ENCODE results near the gene TOM1L2. TPM values are rescaled to one million over a fixed set of nuclear protein-coding genes. Genes with fewer than 3 reads are reported as not detected.

TOM1L2 gene
- total RNA-seq, 1 donor: 34.1 TPM

DNA sequence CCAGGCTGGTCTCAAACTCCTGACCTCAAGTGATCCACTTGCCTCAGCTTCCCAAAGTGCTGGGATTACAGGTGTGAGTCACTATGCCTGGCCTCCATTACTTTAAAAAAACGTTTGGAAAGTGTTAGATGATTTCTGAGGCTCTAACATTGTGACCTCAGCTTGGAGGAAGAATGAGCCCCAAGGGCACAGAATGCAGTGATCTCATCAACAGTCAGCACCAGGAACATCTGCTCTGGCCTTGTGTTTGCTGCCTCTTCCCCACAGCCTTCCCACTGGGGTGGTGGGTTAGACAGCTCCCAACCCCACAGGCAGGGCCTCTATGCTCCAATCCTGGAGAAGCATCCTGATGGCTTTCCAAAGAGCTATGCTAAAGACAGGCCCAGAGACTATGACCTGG, 97.7 kb downstream of the TOM1L2 start:
- no peak overlapping the region for H3K4me3 ChIP-seq (ENCODE audit: low read depth, low read length)
- peak; percentile 47 for DNase-seq (ENCODE audit: low read depth)
- TF ChIP-seq, protein P1, sequence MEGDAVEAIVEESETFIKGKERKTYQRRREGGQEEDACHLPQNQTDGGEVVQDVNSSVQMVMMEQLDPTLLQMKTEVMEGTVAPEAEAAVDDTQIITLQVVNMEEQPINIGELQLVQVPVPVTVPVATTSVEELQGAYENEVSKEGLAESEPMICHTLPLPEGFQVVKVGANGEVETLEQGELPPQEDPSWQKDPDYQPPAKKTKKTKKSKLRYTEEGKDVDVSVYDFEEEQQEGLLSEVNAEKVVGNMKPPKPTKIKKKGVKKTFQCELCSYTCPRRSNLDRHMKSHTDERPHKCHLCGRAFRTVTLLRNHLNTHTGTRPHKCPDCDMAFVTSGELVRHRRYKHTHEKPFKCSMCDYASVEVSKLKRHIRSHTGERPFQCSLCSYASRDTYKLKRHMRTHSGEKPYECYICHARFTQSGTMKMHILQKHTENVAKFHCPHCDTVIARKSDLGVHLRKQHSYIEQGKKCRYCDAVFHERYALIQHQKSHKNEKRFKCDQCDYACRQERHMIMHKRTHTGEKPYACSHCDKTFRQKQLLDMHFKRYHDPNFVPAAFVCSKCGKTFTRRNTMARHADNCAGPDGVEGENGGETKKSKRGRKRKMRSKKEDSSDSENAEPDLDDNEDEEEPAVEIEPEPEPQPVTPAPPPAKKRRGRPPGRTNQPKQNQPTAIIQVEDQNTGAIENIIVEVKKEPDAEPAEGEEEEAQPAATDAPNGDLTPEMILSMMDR (IDR thresholded peaks at IDR 0.05; ENCODE audit: insufficient read depth, low read depth, low read length): no peak

GRCh38 chr17:17873450-17873991, 98.7 kb downstream of the TOM1L2 start:
- TF ChIP-seq, protein P1 (IDR thresholded peaks at IDR 0.05; ENCODE audit: insufficient read depth, low read depth, low read length): no peak

GRCh38 chr17:17872547-17873345, 99.5 kb downstream of the TOM1L2 start:
- TF ChIP-seq, protein P1 (IDR thresholded peaks at IDR 0.05; ENCODE audit: insufficient read depth, low read depth, low read length): no peak
- H3K4me3 ChIP-seq (ENCODE audit: low read depth, low read length): no peak overlapping the region
- DNase-seq (ENCODE audit: low read depth): no peak

More at GRCh38 chr17:17873450-17873991, 98.7 kb downstream of the TOM1L2 start:
- H3K4me3 ChIP-seq (ENCODE audit: low read depth, low read length): no peak overlapping the region
- no peak for DNase-seq (ENCODE audit: low read depth)

GRCh38 chr17:17871913-17872312, 100.3 kb downstream of the TOM1L2 start:
- peak; percentile 71 for DNase-seq (ENCODE audit: low read depth)
- no peak overlapping the region for H3K4me3 ChIP-seq (ENCODE audit: low read depth, low read length)
- TF ChIP-seq, protein P1 (IDR thresholded peaks at IDR 0.05; ENCODE audit: insufficient read depth, low read depth, low read length): no peak

- TF ChIP-seq, protein P1 (IDR thresholded peaks at IDR 0.05; ENCODE audit: insufficient read depth, low read depth, low read length): no peak
Measured at GRCh38 chr17:17870247-17870646, 102.0 kb downstream of the TOM1L2 start.

GRCh38 chr17:17868641-17869522, 103.3 kb downstream of the TOM1L2 start:
- peak; percentile 76 for DNase-seq (ENCODE audit: low read depth)
- no peak overlapping the region for H3K4me3 ChIP-seq (ENCODE audit: low read depth, low read length)
- TF ChIP-seq, protein P1 (IDR thresholded peaks at IDR 0.05; ENCODE audit: insufficient read depth, low read depth, low read length): no peak

More at GRCh38 chr17:17870247-17870646, 102.0 kb downstream of the TOM1L2 start:
- no peak overlapping the region for H3K4me3 ChIP-seq (ENCODE audit: low read depth, low read length)
- no peak for DNase-seq (ENCODE audit: low read depth)
